Neural cell (in vitro differentiated cells): ENCODE data around the gene SDK2. TPM values are rescaled to one million over a fixed set of nuclear protein-coding genes. Genes with fewer than 3 reads are reported as not detected.

Source experiments
- H2AFZ ChIP-seq: fragments of 200-600, 300-800 bp; sonication (generic), shearing (Covaris generic); 2 replicates; pipeline ENCODE4 v1.6.0; 2014; ENCODE audit warnings: low read depth, mild to moderate bottlenecking, antibody characterized with exemption, low read length, moderate library complexity
- H3F3A ChIP-seq: fragments of 200-600 bp; shearing (Covaris generic); 2 replicates; pipeline ENCODE4 v1.6.1; 2016; ENCODE audit warnings: mild to moderate bottlenecking, moderate library complexity, mixed read lengths, antibody characterized with exemption, low read length; ENCODE audit not compliant: insufficient read depth, poor library complexity, severe bottlenecking
- H3K27ac ChIP-seq: fragments of 200-600, 300-800 bp; sonication (generic), shearing (Covaris generic); 2 replicates; pipeline ENCODE4 v1.5.1; 2014; ENCODE audit warnings: mild to moderate bottlenecking, low read length, moderate library complexity
- H3K27me3 ChIP-seq: fragments of 300-800, 200-600 bp; sonication (generic), shearing (Covaris generic); 2 replicates; pipeline ENCODE4 v1.6.0; 2014; ENCODE audit warnings: mild to moderate bottlenecking, low read depth, low read length, moderate library complexity; ENCODE audit not compliant: insufficient read depth
- H3K36me3 ChIP-seq: fragments of 300-800, 200-600 bp; sonication (generic), shearing (Covaris generic); 2 replicates; pipeline ENCODE4 v1.5.1; 2014; ENCODE audit warnings: mild to moderate bottlenecking, antibody characterized with exemption, low read length, moderate library complexity; ENCODE audit not compliant: insufficient read depth
- H3K4me2 ChIP-seq: fragments of 300-800, 200-600 bp; sonication (generic), shearing (Covaris generic); 2 replicates; pipeline ENCODE4 v1.6.0; 2014; ENCODE audit warnings: mild to moderate bottlenecking, low read length
- H3K4me3 ChIP-seq: fragments of 300-800, 200-600 bp; sonication (generic), shearing (Covaris generic); 2 replicates; pipeline ENCODE4 v1.5.1; 2014; ENCODE audit warnings: mild to moderate bottlenecking, low read length, moderate library complexity
- H3K79me2 ChIP-seq: fragments of 200-600 bp; shearing (Covaris generic); replicated peaks from 2 replicates; pipeline ENCODE4 v1.6.0; 2014; ENCODE audit warnings: mild to moderate bottlenecking, low read length, moderate library complexity; ENCODE audit not compliant: insufficient read depth
- H3K9ac ChIP-seq: fragments of 300-800, 200-600 bp; sonication (generic), shearing (Covaris generic); 2 replicates; pipeline ENCODE4 v1.6.1; 2016; ENCODE audit warnings: mild to moderate bottlenecking, low read length, mixed read lengths
- H3K9me2 ChIP-seq: fragments of 200-600 bp; shearing (Covaris generic); 2 replicates; pipeline ENCODE4 v1.6.1; 2016; ENCODE audit warnings: mild to moderate bottlenecking, low read length, mixed read lengths; ENCODE audit not compliant: insufficient read depth
- H3K9me3 ChIP-seq: fragments of 200-600, 300-800 bp; sonication (generic), shearing (Covaris generic); 2 replicates; pipeline ENCODE4 v1.6.1; 2016; ENCODE audit warnings: mild to moderate bottlenecking, mixed run types, low read length, moderate library complexity, mixed read lengths
- H4K20me1 ChIP-seq: fragments of 200-600 bp; shearing (Covaris generic); 2 replicates; pipeline ENCODE4 v1.6.1; 2016; ENCODE audit warnings: mild to moderate bottlenecking, mixed run types; ENCODE audit not compliant: insufficient read depth
- EP300 ChIP-seq: fragments of 450-650 bp; conservative IDR thresholded peaks from 2 replicates; pipeline ENCODE4 v1.6.1; 2014; ENCODE audit warnings: antibody characterized with exemption, mild to moderate bottlenecking, moderate library complexity; ENCODE audit not compliant: poor library complexity, severe bottlenecking
- EZH2 ChIP-seq: fragments of 200-600, 300-800 bp; shearing (Covaris generic), sonication (generic); IDR thresholded peaks from 2 replicates; pipeline ENCODE4 v1.6.1; 2014; ENCODE audit warnings: antibody characterized with exemption, low read length, borderline replicate concordance, mild to moderate bottlenecking; ENCODE audit not compliant: insufficient read depth, poor library complexity, severe bottlenecking
- MXI1 ChIP-seq: fragments of 450-650 bp; conservative IDR thresholded peaks from 2 replicates; pipeline ENCODE4 v1.6.1; 2014; ENCODE audit warnings: antibody characterized with exemption, mild to moderate bottlenecking; ENCODE audit not compliant: poor library complexity, severe bottlenecking
- POLR2AphosphoS5 ChIP-seq: IDR thresholded peaks from 2 replicates; pipeline ENCODE4 v1.6.1; 2012
- RAD21 ChIP-seq: fragments of 450-650 bp; conservative IDR thresholded peaks from 2 replicates; pipeline ENCODE4 v1.6.1; 2014; ENCODE audit warnings: antibody characterized with exemption, mild to moderate bottlenecking, moderate library complexity
- SMC3 ChIP-seq: fragments of 450-650 bp; conservative IDR thresholded peaks from 2 replicates; pipeline ENCODE4 v1.6.1; 2014; ENCODE audit warnings: antibody characterized with exemption, mild to moderate bottlenecking, moderate library complexity; ENCODE audit not compliant: poor library complexity
- TAF1 ChIP-seq: IDR thresholded peaks from 2 replicates; pipeline ENCODE4 v1.6.1; 2012; ENCODE audit warnings: low read depth
- polyA plus RNA-seq: library from polyadenylated mRNA; depleted of rRNA; stranded (reverse); fragments of >200 nt; gene quantifications from 2 replicates; pipeline ENCODE4 v1.2.3, GENCODE V29; 2014
- TF ChIP-seq, protein P1 (sequence below): IDR thresholded peaks from 2 replicates; pipeline ENCODE4 v1.6.1; 2012; ENCODE audit warnings: borderline replicate concordance
- TF ChIP-seq, protein P2 (sequence below): fragments of 450-650 bp; IDR thresholded peaks from 2 replicates; pipeline ENCODE4 v1.5.1; 2014; ENCODE audit warnings: antibody characterized with exemption, mild to moderate bottlenecking, moderate library complexity; ENCODE audit not compliant: poor library complexity, severe bottlenecking

The SDK2 gene
- polyA plus RNA-seq, 1 donor from 2014 or later: 0.73 TPM

DNA sequence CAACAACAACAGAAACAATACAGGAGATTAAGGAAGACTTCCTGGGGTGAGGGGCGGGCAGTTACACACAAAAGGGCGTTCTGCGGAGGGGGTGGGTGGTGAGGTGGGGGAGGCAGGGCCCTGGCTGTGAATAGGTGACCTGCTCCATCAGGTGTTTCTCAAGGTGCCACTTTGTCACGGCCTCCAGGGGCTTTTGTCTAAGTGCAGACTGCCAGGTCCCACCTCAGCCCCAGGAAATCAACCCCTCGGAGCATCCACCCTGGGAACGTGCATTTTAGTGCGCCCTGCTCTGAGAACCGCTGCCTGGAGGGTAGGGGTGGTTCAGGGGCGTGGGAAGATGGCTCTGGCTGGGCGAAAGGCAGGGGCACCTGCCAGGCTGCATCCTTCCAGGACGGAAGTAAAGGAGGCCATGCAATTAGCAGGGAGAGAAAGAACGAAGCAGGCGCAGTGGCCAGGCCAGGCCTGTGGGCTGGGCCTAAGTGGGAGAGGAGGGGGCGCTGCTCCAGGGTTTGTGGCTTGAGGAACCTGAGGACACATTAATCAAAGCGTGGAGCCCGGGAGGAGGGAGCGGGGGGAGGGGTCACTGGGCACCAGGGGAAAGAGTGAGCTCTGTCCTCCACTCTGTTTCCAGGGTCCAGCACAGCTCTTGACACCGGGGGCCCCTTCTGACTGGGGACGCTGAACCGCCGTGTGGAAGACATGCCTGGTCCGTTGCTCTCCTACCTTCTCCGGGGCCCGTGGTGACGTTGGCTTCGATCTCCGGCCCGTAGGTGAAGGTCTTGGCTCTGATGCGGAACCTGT lies 283.1 kb downstream of the SDK2 start:
- no peak for TF ChIP-seq EZH2
- TF ChIP-seq EP300: no peak
- TF ChIP-seq, protein P1, sequence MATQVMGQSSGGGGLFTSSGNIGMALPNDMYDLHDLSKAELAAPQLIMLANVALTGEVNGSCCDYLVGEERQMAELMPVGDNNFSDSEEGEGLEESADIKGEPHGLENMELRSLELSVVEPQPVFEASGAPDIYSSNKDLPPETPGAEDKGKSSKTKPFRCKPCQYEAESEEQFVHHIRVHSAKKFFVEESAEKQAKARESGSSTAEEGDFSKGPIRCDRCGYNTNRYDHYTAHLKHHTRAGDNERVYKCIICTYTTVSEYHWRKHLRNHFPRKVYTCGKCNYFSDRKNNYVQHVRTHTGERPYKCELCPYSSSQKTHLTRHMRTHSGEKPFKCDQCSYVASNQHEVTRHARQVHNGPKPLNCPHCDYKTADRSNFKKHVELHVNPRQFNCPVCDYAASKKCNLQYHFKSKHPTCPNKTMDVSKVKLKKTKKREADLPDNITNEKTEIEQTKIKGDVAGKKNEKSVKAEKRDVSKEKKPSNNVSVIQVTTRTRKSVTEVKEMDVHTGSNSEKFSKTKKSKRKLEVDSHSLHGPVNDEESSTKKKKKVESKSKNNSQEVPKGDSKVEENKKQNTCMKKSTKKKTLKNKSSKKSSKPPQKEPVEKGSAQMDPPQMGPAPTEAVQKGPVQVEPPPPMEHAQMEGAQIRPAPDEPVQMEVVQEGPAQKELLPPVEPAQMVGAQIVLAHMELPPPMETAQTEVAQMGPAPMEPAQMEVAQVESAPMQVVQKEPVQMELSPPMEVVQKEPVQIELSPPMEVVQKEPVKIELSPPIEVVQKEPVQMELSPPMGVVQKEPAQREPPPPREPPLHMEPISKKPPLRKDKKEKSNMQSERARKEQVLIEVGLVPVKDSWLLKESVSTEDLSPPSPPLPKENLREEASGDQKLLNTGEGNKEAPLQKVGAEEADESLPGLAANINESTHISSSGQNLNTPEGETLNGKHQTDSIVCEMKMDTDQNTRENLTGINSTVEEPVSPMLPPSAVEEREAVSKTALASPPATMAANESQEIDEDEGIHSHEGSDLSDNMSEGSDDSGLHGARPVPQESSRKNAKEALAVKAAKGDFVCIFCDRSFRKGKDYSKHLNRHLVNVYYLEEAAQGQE: no peak
- no peak for TF ChIP-seq POLR2AphosphoS5
- TF ChIP-seq TAF1: no peak
- TF ChIP-seq MXI1: no peak
- TF ChIP-seq RAD21: no peak
- TF ChIP-seq, protein P2, sequence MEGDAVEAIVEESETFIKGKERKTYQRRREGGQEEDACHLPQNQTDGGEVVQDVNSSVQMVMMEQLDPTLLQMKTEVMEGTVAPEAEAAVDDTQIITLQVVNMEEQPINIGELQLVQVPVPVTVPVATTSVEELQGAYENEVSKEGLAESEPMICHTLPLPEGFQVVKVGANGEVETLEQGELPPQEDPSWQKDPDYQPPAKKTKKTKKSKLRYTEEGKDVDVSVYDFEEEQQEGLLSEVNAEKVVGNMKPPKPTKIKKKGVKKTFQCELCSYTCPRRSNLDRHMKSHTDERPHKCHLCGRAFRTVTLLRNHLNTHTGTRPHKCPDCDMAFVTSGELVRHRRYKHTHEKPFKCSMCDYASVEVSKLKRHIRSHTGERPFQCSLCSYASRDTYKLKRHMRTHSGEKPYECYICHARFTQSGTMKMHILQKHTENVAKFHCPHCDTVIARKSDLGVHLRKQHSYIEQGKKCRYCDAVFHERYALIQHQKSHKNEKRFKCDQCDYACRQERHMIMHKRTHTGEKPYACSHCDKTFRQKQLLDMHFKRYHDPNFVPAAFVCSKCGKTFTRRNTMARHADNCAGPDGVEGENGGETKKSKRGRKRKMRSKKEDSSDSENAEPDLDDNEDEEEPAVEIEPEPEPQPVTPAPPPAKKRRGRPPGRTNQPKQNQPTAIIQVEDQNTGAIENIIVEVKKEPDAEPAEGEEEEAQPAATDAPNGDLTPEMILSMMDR: no peak
- TF ChIP-seq SMC3: no peak
- Histone ChIP-seq H2AFZ (no peak overlapping the region), H3K4me2 (no peak overlapping the region), H3K9me3 (no peaks in the 10 kb centered on the region), H3F3A (no peaks in the 10 kb centered on the region), H4K20me1 (no peaks in the 10 kb centered on the region), H3K9ac (no peak overlapping the region), H3K36me3 (no peaks in the 10 kb centered on the region), H3K27me3 (no peaks in the 10 kb centered on the region), H3K79me2 (no peaks in the 10 kb centered on the region), H3K27ac (no peak overlapping the region), H3K9me2 (no peaks in the 10 kb centered on the region), H3K4me3 (no peak overlapping the region)

GRCh38 chr17:73359987-73360410 lies 284.2 kb downstream of the SDK2 start:
- Histone ChIP-seq H3K9ac (no peak overlapping the region), H4K20me1 (no peaks in the 10 kb centered on the region), H3K4me2 (no peak overlapping the region), H3K36me3 (no peaks in the 10 kb centered on the region), H3K79me2 (no peaks in the 10 kb centered on the region), H3K27me3 (no peaks in the 10 kb centered on the region), H2AFZ (no peak overlapping the region), H3K9me2 (no peaks in the 10 kb centered on the region), H3K4me3 (no peak overlapping the region), H3F3A (no peaks in the 10 kb centered on the region), H3K9me3 (no peaks in the 10 kb centered on the region), H3K27ac (no peak overlapping the region)
- no peak for TF ChIP-seq EZH2
- TF ChIP-seq SMC3: no peak
- TF ChIP-seq POLR2AphosphoS5: no peak
- TF ChIP-seq, protein P1: no peak
- TF ChIP-seq TAF1: no peak
- TF ChIP-seq EP300: no peak
- TF ChIP-seq, protein P2: no peak
- TF ChIP-seq MXI1: no peak
- TF ChIP-seq RAD21: no peak
